AG20443 (cell line): ENCODE data around the gene PHF20.
"Not testable (repeated sequence)": the region's sequence is repeated elsewhere in the genome, so short reads cannot be mapped to it uniquely, and the experiment has no call there.

Experiments used
- DNase-seq: peaks from one replicate; pipeline ENCODE4 v3.0.0; 2012; ENCODE audit warnings: low spot score, mixed read lengths

Gene PHF20

DNA sequence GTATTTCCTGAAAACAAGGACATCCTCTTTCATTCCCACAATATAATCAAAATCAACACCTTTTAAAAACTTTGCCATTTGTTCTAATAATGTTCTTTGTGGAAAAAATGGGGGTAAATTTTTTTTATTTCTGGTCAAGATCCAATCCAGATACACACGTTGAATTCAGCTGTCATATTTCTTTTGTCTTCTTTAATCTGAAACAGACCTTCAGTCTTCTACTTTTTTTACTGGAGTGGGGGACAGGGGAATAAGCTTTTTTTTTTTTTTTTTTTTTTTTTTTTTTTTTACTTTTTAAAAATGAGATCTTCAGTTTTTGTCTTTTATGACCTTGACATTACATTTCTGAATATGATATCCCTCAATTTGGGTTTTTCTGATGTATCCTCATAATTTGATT lies 113.4 kb downstream of the PHF20 start:
- DNase-seq, result no peak

DNA sequence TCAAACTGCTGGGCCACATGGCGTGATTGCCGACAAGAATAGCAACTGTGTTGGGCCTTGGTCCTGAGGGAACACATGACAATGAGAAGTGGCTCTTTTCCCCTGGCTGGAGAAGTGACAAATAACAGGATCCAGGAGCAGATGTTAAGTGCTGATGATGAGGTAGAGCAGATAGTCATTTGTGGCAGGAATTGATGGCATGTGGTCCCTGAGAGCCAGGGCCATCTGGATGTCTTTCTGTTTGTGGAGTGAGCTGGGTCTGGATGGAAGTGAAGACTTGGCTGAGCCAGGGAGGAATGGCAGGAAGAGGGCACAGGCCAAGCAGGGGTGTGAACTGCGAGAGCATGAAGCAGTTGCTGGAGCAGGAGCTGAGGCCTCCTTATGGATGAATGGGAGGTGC lies 114.7 kb downstream of the PHF20 start:
- DNase-seq, result no peak

DNA sequence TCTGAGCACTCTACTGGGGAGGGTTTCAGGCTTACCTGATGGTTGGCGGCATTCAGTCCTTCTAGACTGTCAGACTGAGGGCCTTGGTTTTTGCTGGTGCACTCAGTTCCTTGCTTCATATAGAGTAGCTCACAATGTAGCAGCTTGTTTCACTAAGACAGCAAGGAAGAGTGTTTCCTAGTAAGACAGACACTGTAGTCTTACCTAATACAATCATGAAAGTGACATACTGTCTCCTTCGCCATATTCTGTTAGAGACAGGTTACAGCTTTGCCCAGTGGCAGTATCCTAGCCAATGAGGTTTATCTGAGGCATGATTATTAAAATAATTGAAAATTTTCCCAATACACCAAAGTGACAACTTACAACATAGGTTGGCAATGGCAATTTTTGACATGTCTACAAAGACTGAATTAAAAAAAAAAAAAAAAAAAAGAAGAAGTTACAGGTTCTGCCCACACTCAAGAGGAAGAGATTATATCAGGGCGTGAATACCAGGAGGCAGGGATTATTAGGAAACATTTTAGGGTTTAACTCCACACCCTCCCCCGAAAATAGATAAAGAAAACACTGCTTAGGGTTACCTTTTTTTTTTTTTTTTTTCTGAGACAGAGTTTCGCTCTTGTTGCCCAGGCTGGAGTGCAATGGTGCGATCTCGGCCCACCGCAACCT lies 115.7 kb downstream of the PHF20 start:
- DNase-seq, result no peak

DNA sequence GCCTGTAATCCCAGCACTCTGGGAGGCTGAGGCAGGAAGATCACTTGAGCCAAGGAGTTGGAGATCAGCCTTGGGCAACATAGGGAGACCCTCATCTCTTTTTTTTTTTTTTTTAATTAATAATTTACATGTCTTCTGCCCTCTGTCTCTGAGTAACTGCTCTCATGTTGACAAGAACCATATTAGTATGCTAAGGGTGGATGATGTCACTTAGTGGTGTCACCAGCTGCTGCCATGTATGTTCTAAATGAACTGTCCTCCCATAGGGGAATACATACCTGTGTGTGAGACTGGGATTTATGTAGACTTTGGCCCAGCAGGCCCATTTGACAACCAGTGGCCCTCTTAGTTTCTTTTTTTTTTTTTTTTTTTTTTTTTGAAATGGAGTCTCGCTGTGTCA lies 116.8 kb downstream of the PHF20 start:
- no peak for DNase-seq

DNA sequence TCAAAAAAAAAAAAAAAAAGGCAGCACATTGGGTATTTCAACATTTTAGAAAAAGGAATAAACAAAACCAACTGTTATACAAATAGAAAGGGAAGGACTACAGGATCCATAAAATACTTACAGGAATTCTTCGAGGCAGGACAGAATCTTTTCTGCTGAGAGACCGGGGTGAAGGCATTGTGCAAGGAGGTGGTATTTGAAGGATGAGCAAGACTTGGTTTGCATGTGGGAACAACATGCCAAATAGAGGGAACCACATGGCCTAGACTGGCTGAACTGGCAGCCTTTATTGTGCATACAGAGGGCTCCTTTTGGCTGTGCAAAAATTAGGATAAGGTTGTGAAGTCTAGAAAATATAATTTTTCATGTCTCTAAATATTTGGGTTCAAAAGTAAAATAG lies 119.6 kb downstream of the PHF20 start:
- DNase-seq, result peak; percentile 78

DNA sequence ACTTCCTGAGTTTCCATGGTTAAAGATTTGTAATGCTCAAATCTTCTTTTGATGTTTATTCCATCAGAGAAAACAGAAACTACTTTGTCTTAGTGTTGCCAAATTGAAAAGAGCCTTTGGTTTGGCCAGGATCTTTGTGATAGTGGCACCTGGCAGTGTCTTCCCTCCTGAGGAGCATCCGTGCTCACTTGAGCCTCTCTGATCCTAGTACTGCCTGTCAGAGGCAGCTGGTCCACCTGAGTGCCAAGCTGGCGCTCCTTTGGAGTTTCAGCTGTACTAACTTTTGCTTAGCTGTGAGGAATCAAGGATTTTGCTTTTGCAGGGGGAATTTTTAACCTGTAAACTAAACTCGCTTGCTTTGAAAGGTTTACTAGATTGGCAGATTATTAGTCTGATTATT lies 121.1 kb downstream of the PHF20 start:
- DNase-seq, result no peak

DNA sequence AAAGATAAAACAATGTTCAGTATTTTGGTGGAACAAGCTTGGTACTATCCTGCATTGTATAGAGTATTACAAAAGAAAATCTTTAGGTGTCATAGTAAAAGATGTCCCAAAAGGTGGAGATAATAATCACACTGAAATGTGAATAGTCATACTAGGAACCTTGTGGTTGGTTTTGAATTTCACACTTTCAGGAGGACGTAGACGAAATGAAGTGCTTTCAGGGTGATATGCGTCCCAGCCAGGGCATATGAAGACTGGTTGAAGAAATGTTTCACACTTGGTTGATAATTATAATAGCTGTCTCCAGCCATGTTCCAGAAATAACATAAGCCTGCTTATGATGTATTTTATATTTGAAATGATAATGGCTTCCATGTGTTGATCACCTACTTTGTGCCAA lies 122.1 kb downstream of the PHF20 start:
- DNase-seq, result no peak

DNA sequence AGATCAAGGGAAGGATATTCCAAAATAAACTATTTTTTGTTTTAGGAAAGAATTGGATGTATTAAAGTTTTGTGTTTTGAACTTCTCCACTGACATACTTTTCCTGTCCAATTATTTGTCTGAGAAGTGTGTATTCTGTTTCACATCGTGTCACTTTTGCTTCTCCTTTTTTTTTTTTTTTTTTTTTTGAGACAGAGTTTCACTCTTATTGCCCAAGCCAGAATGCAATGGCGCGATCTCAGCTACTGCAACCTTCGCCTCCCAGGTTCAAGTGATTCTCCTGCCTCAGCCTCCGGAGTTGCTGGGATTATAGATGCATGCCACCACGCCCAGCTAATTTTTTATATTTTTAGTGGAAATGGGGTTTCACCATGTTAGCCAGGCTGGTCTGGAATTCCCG lies 123.7 kb downstream of the PHF20 start:
- DNase-seq, result not testable (repeated sequence)

DNA sequence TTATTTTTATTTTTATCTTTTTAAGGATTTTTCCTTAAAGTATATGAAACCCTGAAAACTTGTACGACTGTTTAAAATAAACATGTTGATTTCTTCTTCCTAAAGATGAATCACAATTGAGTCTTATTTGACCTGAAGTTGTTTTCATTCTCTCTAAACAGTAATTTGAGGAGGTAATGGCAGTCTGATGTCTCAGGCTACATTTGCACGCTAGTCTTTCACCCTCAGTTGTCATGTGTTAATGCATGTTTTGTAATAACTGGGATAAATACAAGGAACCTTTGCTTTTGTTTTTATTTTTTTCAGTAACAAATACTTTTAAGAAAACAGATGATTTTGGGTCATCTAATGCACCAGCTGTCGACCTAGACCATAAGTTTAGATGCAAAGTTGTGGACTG lies 127.2 kb downstream of the PHF20 start:
- no peak for DNase-seq

DNA sequence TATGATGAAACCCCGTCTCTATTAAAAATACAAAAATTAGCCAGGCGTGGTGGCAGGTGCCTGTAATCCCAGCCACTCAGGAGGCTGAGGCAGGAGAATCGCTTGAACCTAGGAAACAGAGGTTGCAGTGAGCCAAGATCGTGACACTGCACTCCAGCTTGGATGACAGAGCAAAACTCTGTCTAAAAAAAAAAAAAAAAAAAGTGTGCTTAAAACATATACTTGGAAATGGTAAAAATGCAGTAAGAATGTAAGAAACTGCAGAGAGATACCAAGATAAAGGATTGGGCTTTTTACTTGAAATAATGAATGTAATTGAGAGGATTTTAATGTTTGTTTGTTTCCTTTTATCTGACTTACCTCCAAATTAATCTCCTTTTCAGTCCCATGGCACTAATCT lies 129.4 kb downstream of the PHF20 start:
- not testable (repeated sequence) for DNase-seq

DNA sequence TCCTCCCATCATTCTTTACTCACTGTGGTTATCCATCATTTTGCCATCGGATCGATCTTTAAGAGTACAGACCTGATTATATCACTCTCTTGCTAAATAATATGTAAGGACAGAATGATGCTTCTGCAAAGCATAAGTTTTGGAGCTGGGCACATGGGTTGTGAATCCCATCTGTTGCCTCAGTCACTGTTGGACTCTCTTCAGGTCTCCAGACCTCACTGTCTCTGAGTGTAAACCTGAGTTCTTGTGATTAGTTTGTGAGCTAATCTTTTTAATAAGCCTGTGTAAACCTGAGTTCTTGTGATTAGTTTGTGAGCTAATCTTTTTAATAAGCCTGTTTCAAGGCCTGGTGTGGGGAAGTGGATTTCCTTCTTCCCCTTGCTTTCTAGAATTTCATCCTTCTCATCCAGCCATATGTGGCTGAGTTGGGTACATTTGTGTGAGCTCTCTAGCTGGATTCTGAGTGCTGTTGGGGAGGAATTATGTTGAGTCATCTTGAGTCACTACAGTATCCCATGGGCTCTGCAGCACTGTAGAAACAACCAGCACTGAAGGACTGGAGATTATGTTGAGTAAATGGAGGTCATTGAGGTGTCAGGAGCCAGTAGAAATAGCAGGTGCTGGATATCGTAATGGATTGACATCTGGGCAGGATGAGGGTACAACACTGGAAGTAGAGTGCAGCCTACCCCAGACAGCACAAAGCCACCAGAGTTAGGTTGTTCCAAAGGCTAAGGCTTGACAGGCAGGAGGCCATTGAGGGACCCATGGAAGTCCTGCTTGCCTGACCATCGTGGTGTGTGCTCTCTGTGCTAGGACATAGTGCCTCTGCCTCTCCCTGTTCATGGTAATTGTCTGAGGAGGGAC lies 130.1 kb downstream of the PHF20 start:
- DNase-seq, result peak; percentile 90

DNA sequence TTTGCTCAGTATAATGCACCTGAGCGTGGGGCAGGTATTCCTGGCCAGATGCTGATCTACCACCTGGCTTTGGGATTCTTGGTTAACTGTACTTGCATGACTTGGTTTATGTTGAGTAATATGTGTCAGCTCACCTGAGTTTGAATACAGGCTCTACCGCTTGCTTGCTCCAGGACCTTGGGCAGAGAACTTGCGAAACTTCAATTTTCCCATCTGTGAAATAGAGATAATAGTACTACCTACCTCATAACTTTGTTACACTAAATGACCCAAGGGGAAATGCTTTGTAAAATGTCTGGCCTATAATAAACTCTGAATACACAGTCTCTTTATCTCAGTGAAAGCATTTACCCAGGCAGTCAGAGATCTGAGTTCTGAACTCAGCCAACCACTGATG lies 130.7 kb downstream of the PHF20 start:
- DNase-seq, result no peak

DNA sequence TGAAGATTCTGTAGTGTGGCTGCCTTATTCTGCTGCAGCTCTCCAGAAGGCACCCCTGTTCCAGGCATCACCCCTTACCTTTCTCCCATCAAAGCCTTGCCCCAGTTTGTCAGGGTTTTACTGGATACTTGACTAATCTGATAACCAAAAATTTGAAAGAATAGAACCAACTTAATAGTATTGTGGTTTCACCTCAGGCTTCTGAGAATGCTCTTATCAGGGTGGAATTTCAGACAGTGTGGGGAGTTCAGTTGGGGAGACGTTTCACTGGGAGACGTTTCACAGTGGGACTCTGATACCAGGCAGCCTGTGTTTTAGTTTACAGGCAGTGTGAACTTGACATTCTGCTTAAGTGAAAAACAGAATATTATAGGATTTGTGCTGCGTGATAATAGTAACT lies 132.0 kb downstream of the PHF20 start:
- DNase-seq, result no peak

DNA sequence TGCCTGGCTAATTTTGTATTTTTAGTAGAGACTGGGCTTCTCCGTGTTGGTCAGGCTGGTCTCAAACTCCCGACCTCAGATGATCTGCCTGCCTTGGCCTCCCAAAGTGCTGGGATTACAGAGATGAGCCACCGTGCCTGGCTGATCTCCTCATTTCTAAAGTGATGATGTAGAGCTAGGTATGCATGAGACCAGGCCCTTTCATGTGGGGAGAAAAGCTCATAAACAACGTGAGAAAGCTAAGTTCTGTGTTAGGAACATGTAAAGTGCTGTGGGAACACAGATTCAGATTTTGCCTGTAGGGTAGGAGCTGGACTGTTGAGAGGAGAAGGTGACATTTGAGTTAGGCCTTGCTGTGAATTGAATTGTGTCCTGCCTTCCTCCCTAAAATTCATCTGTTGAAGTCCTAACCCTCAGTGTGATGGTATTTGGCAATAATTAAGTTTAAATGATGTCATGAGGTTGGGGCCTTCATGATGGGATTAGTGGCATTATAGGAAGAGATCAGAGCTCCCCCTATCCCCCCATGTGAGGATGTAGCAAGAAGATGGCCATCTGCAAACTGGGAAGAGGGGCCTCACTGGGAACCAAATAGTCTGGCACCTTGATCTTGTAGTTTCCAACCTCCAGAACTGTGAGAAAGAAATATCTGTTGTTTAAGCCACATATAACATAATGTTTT lies 133.3 kb downstream of the PHF20 start:
- DNase-seq, result no peak

DNA sequence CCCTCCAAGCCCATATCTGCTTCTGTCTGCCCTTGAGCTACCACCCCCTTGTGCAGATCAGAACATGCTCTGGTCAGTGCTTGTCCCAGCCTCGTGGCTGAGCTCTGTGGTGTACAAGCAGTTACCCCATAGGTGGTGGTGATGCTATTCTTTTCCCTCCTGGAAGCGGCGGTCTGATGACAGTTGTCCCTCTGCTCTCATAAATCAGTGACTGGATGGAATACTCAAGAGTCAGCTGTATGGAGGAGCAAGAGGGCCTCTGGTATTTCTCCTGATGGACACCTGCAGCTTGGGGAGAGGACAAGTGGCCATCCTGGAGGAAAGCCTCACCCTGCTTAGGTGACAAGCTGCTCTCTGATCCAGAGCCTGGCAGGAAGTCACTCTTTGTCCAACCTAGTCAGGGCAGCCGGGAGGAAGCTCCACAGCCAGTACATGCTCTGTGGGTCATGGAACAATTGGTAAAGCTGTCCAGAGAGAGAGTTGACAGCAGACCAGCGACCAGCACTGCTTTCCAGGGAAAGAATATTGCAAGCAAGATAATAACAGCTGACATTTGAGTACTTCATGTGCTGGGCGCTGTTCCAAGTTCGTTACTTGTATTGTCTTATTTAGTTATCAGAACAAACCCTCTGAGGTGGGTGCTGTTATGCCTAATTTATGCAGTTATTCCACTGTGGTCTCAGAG lies 135.3 kb downstream of the PHF20 start:
- DNase-seq, result no peak

DNA sequence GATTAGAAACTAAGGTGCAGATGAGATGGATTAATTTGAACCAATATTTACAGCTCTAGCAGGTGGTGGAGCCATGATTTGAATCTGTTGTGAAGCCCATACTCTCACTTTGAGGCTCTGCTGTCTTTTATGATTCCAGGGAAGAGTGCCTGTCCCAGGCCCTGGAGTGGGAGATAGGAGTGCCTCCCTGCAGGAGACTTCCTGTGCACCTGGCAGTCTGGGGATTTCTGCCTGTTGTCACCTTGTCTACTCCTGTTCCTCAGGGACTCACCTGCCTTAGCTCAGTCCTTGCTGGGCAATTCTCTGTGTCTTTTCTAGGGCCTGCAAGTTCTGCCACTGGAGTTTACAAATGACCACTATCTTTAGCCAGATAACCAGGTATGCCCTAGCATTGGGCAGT lies 136.2 kb downstream of the PHF20 start:
- DNase-seq, result no peak

DNA sequence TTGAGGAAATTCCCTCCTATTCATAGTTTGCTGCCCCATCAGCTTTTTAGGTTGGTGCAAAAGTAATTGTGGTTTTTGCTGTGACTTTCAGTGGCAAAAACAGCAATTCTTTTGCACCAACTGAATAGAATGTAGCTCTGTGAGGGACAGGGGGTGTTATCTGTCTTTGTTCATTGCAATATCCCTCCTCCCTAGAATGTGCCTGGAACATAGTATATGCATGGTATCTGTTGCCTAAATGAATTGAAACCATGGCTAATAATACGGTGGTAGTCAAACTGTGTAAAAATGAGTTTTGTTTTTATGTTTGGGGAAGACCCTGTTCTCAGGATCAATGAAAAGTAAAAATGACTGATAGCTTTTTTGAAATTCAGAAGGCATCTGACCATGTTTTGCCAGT lies 137.4 kb downstream of the PHF20 start:
- DNase-seq, result no peak

DNA sequence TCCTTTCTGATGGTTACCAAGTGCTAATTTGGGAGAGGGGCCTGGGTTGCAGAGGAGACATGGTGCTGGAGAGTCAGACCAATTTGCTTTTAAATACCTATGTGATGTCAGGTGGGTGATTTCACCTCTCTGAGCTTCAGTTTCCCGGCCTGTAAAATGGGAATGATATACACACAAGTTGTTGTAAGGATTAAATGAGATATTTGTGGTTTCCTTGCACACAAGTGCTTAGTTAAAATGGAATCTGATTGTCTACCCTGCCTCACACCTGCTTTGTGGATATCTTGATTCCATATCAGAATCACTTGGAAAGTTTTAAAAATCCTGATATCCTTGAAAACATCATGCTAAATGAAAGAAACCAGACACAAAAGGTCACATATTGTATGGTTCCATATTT lies 138.0 kb downstream of the PHF20 start:
- no peak for DNase-seq

DNA sequence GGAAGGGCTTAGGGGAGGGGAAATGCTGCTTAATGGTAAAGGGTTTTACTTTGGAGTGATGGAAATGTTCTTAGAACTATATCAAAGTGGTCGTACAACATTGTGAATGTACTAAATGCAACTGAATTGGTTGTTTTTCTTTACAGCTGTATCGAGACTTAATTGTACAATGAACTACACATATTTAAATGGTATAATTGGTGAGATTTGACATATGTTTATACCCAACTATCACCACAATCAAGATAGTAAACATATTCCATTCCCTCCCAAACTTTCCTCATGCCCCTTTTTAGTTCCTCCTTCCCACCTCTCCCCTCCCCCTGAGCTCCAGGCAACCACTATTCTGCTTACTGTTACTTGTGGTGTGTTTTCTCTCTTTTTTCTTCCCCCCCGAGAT lies 138.4 kb downstream of the PHF20 start:
- DNase-seq, result no peak

DNA sequence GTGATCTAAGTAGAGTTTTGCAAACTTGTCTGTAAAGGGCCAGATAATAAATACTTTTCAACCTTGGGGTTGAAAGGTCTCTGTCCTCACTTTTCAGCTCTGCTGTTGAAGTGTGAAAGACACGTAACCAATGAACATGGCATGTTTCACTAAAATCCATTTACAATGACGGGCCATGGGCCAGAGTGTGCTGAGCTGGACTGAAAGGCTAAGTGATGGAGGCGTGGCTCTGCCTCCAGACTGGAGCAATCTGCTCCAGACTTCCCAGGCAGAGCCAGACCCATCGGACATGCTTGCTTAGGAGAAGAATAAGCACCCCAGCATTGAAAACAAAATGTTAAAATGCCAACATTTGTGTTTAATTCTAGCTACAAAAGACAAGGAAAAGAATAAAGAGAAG lies 141.1 kb downstream of the PHF20 start:
- no peak for DNase-seq

DNA sequence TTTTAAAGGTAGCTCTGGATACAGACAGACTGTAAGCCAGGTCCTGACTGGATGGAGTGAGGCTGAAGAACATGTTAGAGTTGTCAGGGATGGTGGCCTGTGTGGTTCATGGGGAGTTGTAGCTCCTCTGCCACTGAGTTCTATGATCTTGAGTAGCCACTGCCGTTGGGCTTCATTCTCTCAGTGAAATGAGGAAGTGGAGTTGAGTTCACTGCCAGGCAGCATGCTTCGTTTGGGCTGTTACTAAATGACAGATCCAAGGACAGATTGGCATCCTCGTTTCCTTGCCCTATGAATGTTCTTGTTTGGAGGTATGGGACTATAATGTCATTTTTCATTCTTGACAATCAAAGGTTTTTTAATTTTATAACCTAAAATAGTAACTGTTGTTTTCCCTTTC lies 145.3 kb downstream of the PHF20 start:
- no peak for DNase-seq

DNA sequence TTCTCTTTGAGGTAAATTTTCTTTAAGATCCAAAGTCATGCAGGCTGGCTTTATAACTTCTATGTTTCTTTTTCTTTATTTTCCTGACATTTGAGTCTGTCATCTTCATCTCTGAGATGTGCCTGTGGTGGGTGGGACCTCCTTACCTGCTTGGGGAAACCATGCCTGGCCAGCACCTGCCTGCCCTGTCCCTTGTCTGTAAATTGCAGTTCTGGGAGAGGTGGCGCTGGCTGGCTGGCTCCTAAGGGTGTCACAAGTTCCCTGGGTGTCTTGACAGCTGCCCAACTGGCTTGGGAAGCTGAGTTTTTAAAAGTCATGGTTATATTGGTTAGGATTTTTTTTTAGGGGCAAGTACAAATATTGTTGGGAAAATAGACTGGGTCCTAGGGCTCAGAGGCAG lies 146.2 kb downstream of the PHF20 start:
- no peak for DNase-seq

DNA sequence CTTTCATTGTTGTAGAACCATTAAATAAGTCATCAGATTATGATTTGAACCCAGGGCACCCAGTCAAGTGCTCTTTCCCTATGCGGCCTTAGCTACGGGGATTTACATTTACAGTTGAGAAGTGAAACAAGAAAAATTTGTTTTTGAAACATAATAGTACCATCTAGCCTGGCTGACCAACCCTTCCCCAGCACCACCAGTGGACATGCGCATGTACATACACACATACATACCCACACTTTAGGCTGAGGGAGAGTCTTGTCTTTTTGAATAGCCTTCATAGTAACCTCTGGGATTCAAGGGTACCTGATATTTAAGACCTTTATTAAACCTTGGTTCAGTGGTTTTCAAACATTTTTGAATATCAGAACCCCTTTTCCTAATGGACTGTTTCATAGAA lies 148.7 kb downstream of the PHF20 start:
- DNase-seq, result no peak
